A172 (cell line): Measurements from ENCODE around the gene RNF208. TPM values are rescaled to one million over a fixed set of nuclear protein-coding genes. Genes with fewer than 3 reads are reported as not detected.

Experiments
- DNase-seq: peaks from one replicate; pipeline ENCODE4 v3.0.0-alpha.2; 2015; ENCODE audit warnings: low spot score
- total RNA-seq: library from RNA; depleted of rRNA; stranded (reverse); fragments of >200 nt; shearing (Covaris generic); gene quantifications from 2 replicates; pipeline ENCODE4 v1.2.3, GENCODE V29; 2014

Gene RNF208
- total RNA-seq, 1 experiment from 2014 or later = 0.09 TPM

- DNase-seq = no peak
Observed at GRCh38 chr9:137214620-137215019, 7.4 kb downstream of the RNF208 start.

GRCh38 chr9:137213160-137214060 is 8.6 kb downstream of the RNF208 start:
- no peak for DNase-seq

GRCh38 chr9:137212520-137212919 is 9.5 kb downstream of the RNF208 start:
- no peak for DNase-seq

GRCh38 chr9:137211532-137211931 is 10.5 kb downstream of the RNF208 start:
- no peak for DNase-seq

- no peak for DNase-seq
Observed at GRCh38 chr9:137206602-137207001, 15.4 kb downstream of the RNF208 start.

GRCh38 chr9:137205126-137206069 is 16.6 kb downstream of the RNF208 start, which contains the start of the genes NDOR1 and TMEM203:
Gene NDOR1 (plus strand): TSS chr9:137205700. CDS start chr9:137205778, 78 bp downstream.
Gene TMEM203 (minus strand): TSS chr9:137205648. CDS start chr9:137205414, 234 bp downstream.
- peak; percentile 87 for DNase-seq

GRCh38 chr9:137204731-137205125 is 17.3 kb downstream of the RNF208 start:
- no peak for DNase-seq

- DNase-seq = no peak
Observed at GRCh38 chr9:137202966-137203365, 19.1 kb downstream of the RNF208 start.

GRCh38 chr9:137201205-137201868 is 20.7 kb downstream of the RNF208 start:
- no peak for DNase-seq

GRCh38 chr9:137200311-137201204 is 21.5 kb downstream of the RNF208 start, which contains the start of gene TPRN:
Gene TPRN (minus strand): TSS chr9:137200741. CDS start chr9:137200711, 30 bp downstream.
- DNase-seq = peak; percentile 100

GRCh38 chr9:137199411-137200121 is 22.5 kb downstream of the RNF208 start:
- no peak for DNase-seq

GRCh38 chr9:137198902-137199283 is 23.1 kb downstream of the RNF208 start:
- no peak for DNase-seq

- DNase-seq = peak; percentile 61
Observed at GRCh38 chr9:137198051-137198901, 23.8 kb downstream of the RNF208 start.

GRCh38 chr9:137195525-137196220 is 26.4 kb downstream of the RNF208 start:
- DNase-seq = no peak

GRCh38 chr9:137194909-137195308 is 27.1 kb downstream of the RNF208 start:
- DNase-seq = no peak

- no peak for DNase-seq
Observed at GRCh38 chr9:137194388-137194787, 27.7 kb downstream of the RNF208 start.

GRCh38 chr9:137193771-137194170 is 28.3 kb downstream of the RNF208 start:
- no peak for DNase-seq

- no peak for DNase-seq
Observed at GRCh38 chr9:137192859-137193258, 29.2 kb downstream of the RNF208 start.
